DOHH2 (cell line): ENCODE results near the gene XAF1.

Source experiments
- H3F3A ChIP-seq: fragments of 200-600 bp; sonication (generic), shearing (Covaris generic); 2 replicates; pipeline ENCODE4 v1.6.0; 2016; ENCODE audit warnings: antibody characterized with exemption, mild to moderate bottlenecking; ENCODE audit not compliant: control insufficient read depth, insufficient read depth
- H3K27ac ChIP-seq: fragments of 200-600 bp; sonication (generic); 2 replicates; pipeline ENCODE4 v1.5.1; 2014; ENCODE audit warnings: low read depth, mild to moderate bottlenecking, low read length, moderate library complexity
- H3K27me3 ChIP-seq: fragments of 200-600 bp; sonication (generic); 2 replicates; pipeline ENCODE4 v1.6.1; 2014; ENCODE audit warnings: mild to moderate bottlenecking, low read length, mixed read lengths; ENCODE audit not compliant: control insufficient read depth
- H3K36me3 ChIP-seq: fragments of 200-600 bp; sonication (generic); 2 replicates; pipeline ENCODE4 v1.6.1; 2014; ENCODE audit warnings: mild to moderate bottlenecking, low read length, moderate library complexity, mixed read lengths; ENCODE audit not compliant: control insufficient read depth
- H3K4me1 ChIP-seq: fragments of 200-600 bp; sonication (generic); 2 replicates; pipeline ENCODE4 v1.6.1; 2014; ENCODE audit warnings: mild to moderate bottlenecking, low read length, mixed read lengths; ENCODE audit not compliant: control insufficient read depth
- H3K4me2 ChIP-seq: fragments of 200-600 bp; sonication (generic); 2 replicates; pipeline ENCODE4 v1.6.0; 2014; ENCODE audit warnings: mild to moderate bottlenecking, low read length, moderate library complexity
- H3K4me3 ChIP-seq: fragments of 200-600 bp; sonication (generic); 2 replicates; pipeline ENCODE4 v1.5.1; 2014; ENCODE audit warnings: mild to moderate bottlenecking, low read length, mixed read lengths
- H3K79me2 ChIP-seq: fragments of 200-600 bp; sonication (generic); 2 replicates; pipeline ENCODE4 v1.6.1; 2014; ENCODE audit warnings: mild to moderate bottlenecking, low read length, mixed read lengths; ENCODE audit not compliant: control insufficient read depth
- H3K9me2 ChIP-seq: fragments of 200-600 bp; sonication (generic); replicated peaks from 2 replicates; pipeline ENCODE4 v1.6.1; 2014; ENCODE audit warnings: mild to moderate bottlenecking, low read length, mixed read lengths; ENCODE audit not compliant: control insufficient read depth
- H3K9me3 ChIP-seq: fragments of 200-600 bp; sonication (generic); 2 replicates; pipeline ENCODE4 v1.6.1; 2014; ENCODE audit warnings: antibody characterized with exemption, low read length, mixed read lengths; ENCODE audit not compliant: control insufficient read depth, insufficient read depth
- H4K20me1 ChIP-seq: fragments of 200-600 bp; sonication (generic); 2 replicates; pipeline ENCODE4 v1.6.0; 2014; ENCODE audit warnings: low read depth, mild to moderate bottlenecking, antibody characterized with exemption, low read length, moderate library complexity; ENCODE audit not compliant: control insufficient read depth, insufficient read depth
- CTCF ChIP-seq: fragments of 200-600 bp; sonication (generic); IDR thresholded peaks from one replicate; pipeline ENCODE4 v1.5.1; 2014; ENCODE audit warnings: antibody characterized with exemption, mild to moderate bottlenecking, low read depth, low read length; ENCODE audit not compliant: poor library complexity, severe bottlenecking
- EZH2phosphoT487 ChIP-seq: fragments of 200-600 bp; sonication (generic); IDR thresholded peaks from 2 replicates; pipeline ENCODE4 v1.6.1; 2017; ENCODE audit warnings: borderline replicate concordance, mild to moderate bottlenecking, antibody characterized with exemption, low read length, moderate library complexity, mixed read lengths

Gene XAF1

GRCh38 chr17:6752068-6752909, 3.6 kb upstream of the XAF1 start:
- Histone ChIP-seq H3K79me2 (no peaks in the 10 kb centered on the region), H3F3A (no peaks in the 10 kb centered on the region), H3K9me2 (no peaks in the 10 kb centered on the region), H3K4me3 (no peak overlapping the region), H3K27me3 (peaks cover 19% of the 10 kb centered on the region), H3K4me1 (no peaks in the 10 kb centered on the region), H3K9me3 (no peaks in the 10 kb centered on the region), H3K4me2 (no peak overlapping the region), H3K36me3 (no peaks in the 10 kb centered on the region), H3K27ac (no peak overlapping the region), H4K20me1 (no peaks in the 10 kb centered on the region)
- no peak for TF ChIP-seq CTCF
- TF ChIP-seq EZH2phosphoT487, result no peak

GRCh38 chr17:6753006-6753445, 2.8 kb upstream of the XAF1 start:
- Histone ChIP-seq H3K79me2 (no peaks in the 10 kb centered on the region), H3K27ac (no peak overlapping the region), H3K4me3 (no peak overlapping the region), H3K9me3 (no peaks in the 10 kb centered on the region), H3K4me2 (no peak overlapping the region), H3K9me2 (no peaks in the 10 kb centered on the region), H3F3A (no peaks in the 10 kb centered on the region), H4K20me1 (no peaks in the 10 kb centered on the region), H3K4me1 (no peaks in the 10 kb centered on the region), H3K27me3 (peaks cover 19% of the 10 kb centered on the region), H3K36me3 (no peaks in the 10 kb centered on the region)
- TF ChIP-seq CTCF (no peak), EZH2phosphoT487 (no peak)

DNA sequence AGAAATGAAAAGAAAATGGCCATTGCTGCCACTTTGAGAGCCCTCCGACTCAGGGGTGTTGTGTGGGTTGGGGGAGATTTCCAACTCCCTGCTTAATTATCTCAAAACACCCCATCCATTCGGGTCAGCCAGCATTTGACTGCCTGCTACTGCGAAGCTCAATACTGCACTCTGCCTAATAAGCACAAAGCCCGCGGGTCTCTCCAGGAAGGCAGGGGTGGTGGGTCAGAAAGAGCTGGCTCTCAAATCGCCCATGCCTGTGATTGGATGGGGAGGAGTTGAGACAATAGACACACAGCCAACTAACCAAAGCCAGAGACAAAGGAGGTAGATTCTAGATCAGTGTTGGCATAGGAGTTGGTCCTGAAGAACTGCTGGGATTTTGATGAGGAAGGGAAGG, 2.3 kb upstream of the XAF1 start:
- no peaks in the 10 kb centered on the region for H3K79me2 ChIP-seq
- no peak overlapping the region for H3K4me3 ChIP-seq
- TF ChIP-seq EZH2phosphoT487 (no peak), CTCF (no peak)
- H3F3A ChIP-seq, result no peaks in the 10 kb centered on the region
- H3K4me2 ChIP-seq, result no peak overlapping the region
- no peaks in the 10 kb centered on the region for H3K9me2 ChIP-seq
- H3K27me3 ChIP-seq, result peaks cover 19% of the 10 kb centered on the region
- H4K20me1 ChIP-seq, result no peaks in the 10 kb centered on the region
- no peaks in the 10 kb centered on the region for H3K4me1 ChIP-seq
- no peak overlapping the region for H3K27ac ChIP-seq
- H3K36me3 ChIP-seq, result no peaks in the 10 kb centered on the region
- H3K9me3 ChIP-seq, result no peaks in the 10 kb centered on the region
